SK-N-SH treated with all-trans-retinoic acid at 6 μM for 48 hours (cell line): Measurements from ENCODE around the gene PALLD.

ENCODE experiments used
- ATAC-seq: fragments of 200-7000 bp; cut with Tn5 transposase; 3 replicates; pipeline ENCODE4 v1.9.1; 2020; ENCODE audit warnings: mild to moderate bottlenecking, moderate library complexity
- ARNTL ChIP-seq: fragments of 450-650 bp; formaldehyde crosslinking; IDR thresholded peaks from 2 replicates; pipeline ENCODE4 v1.5.0; 2020; ENCODE audit warnings: low read depth, mild to moderate bottlenecking, moderate library complexity, borderline replicate concordance
- CSDC2 ChIP-seq: fragments of 250-450 bp; sonication (Bioruptor Pico); IDR thresholded peaks from 2 replicates; pipeline ENCODE4 v1.5.0; 2020; ENCODE audit warnings: mild to moderate bottlenecking, moderate library complexity
- ESRRG ChIP-seq: fragments of 250-450 bp; sonication (Bioruptor Pico); IDR thresholded peaks from 2 replicates; pipeline ENCODE4 v1.6.1; 2021; ENCODE audit warnings: mild to moderate bottlenecking
- GLIS3 ChIP-seq: fragments of 250-450 bp; sonication (Bioruptor Pico); IDR thresholded peaks from 2 replicates; pipeline ENCODE4 v1.5.0; 2020; ENCODE audit warnings: mild to moderate bottlenecking, moderate library complexity
- ISL1 ChIP-seq: fragments of 250-450 bp; sonication (Bioruptor Pico); IDR thresholded peaks from 2 replicates; pipeline ENCODE4 v2.1.2; 2022; ENCODE audit warnings: mild to moderate bottlenecking, moderate library complexity
- OSR1 ChIP-seq: fragments of 250-450 bp; sonication (Bioruptor Pico); IDR thresholded peaks from 2 replicates; pipeline ENCODE4 v1.8.0; 2022; ENCODE audit warnings: moderate library complexity, mild to moderate bottlenecking, inconsistent platforms
- RARB ChIP-seq: fragments of 250-450 bp; sonication (Bioruptor Pico); IDR thresholded peaks from 2 replicates; pipeline ENCODE4 v1.8.0; 2021; ENCODE audit warnings: mild to moderate bottlenecking, moderate library complexity
- SNAI2 ChIP-seq: fragments of 250-450 bp; sonication (Bioruptor Pico); IDR thresholded peaks from 2 replicates; pipeline ENCODE4 v1.5.0; 2020; ENCODE audit warnings: mild to moderate bottlenecking, moderate library complexity
- TCF4 ChIP-seq: fragments of 250-450 bp; sonication (Bioruptor Pico); IDR thresholded peaks from 2 replicates; pipeline ENCODE4 v1.8.0; 2021; ENCODE audit warnings: mild to moderate bottlenecking, moderate library complexity, borderline replicate concordance
- TOX ChIP-seq: fragments of 250-450 bp; sonication (Bioruptor Pico); IDR thresholded peaks from 2 replicates; pipeline ENCODE4 v1.8.0; 2021; ENCODE audit warnings: mild to moderate bottlenecking, moderate library complexity, borderline replicate concordance
- ZFP3 ChIP-seq: fragments of 250-450 bp; sonication (Bioruptor Pico); IDR thresholded peaks from 2 replicates; pipeline ENCODE4 v1.5.0; 2020; ENCODE audit warnings: mild to moderate bottlenecking, moderate library complexity
- ZFP30 ChIP-seq: fragments of 450-650 bp; formaldehyde crosslinking; IDR thresholded peaks from 2 replicates; pipeline ENCODE4 v1.5.0; 2022; ENCODE audit warnings: mild to moderate bottlenecking, moderate library complexity
- ZNF565 ChIP-seq: fragments of 450-650 bp; formaldehyde crosslinking; conservative IDR thresholded peaks from 2 replicates; pipeline ENCODE4 v1.5.0; 2020; ENCODE audit warnings: low read depth, mild to moderate bottlenecking, moderate library complexity
- ZNF70 ChIP-seq: fragments of 450-650 bp; formaldehyde crosslinking; IDR thresholded peaks from 2 replicates; pipeline ENCODE4 v1.5.0; 2020; ENCODE audit warnings: mild to moderate bottlenecking, moderate library complexity
- TF ChIP-seq, protein P1 (sequence below): fragments of 250-450 bp; sonication (Bioruptor Pico); IDR thresholded peaks from 2 replicates; pipeline ENCODE4 v1.5.1; 2020; ENCODE audit warnings: low read depth, mild to moderate bottlenecking, moderate library complexity
- TF ChIP-seq, protein P2 (sequence below): fragments of 250-450 bp; sonication (Bioruptor Pico); IDR thresholded peaks from 2 replicates; pipeline ENCODE4 v1.8.0; 2020; ENCODE audit warnings: mild to moderate bottlenecking, moderate library complexity, borderline replicate concordance
- TF ChIP-seq, protein P3 (sequence below): fragments of 250-450 bp; sonication (Bioruptor Pico); IDR thresholded peaks from 2 replicates; pipeline ENCODE4 v1.5.1; 2021; ENCODE audit warnings: mild to moderate bottlenecking, moderate library complexity
- TF ChIP-seq, protein P4 (sequence below): fragments of 250-450 bp; sonication (Bioruptor Pico); IDR thresholded peaks from 2 replicates; pipeline ENCODE4 v1.5.0; 2020; ENCODE audit warnings: mild to moderate bottlenecking, moderate library complexity
- TF ChIP-seq, protein P5 (sequence below): fragments of 250-450 bp; sonication (Bioruptor Pico); IDR thresholded peaks from 2 replicates; pipeline ENCODE4 v1.8.0; 2021; ENCODE audit warnings: low read depth, mild to moderate bottlenecking, moderate library complexity, borderline replicate concordance

Gene PALLD

DNA sequence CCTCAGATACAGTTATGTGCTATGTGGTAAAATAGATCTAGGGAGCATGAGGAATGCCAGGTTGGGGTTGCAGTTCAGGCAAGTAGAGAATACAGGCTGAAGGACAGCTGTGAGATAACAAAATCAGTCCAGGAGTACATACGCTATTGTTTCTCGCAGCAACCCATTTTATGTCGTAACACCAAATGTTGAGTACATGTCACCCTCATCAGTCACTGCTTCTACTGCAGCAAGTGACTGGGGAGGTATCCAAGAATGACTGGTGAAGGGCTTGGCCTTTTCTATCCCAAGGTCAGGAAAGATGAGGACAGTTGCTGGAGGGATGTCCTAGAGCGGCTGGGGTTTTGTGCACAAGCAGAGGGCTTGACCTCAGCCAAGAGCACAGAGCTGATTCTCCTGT is 341.1 kb downstream of the PALLD start:
- ATAC-seq, result no peak
- TF ChIP-seq RARB (CRISPR knock-in tag), result no peak

DNA sequence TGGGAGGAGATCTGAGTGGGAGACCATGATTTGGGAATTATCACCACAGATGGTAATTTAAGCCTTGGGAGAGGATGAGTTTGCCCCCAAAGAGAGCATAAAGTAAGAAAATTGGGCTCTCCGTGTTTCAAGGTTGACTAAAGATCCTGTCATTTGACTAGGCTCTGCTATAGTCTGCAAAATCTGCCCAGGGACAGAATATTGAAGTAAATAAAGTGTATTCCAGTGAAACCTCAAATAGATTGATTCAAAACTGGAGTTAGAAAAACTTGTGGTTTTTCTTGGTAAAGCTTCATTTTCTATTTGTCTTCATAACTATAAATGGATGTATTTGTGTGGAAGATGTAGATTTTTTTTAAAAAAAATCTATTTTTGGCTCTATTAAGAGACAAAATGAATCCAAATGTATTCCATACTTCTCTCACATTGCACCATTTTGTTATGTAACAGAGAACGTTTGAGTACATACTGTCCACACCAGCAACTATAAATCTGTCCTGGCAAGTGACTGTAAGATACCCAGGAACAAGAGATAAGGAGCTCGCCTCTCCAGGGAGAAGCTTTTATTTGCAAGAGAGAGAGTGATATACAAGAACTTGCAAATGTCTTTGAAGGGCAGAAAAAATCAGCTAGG is 343.0 kb downstream of the PALLD start:
- TF ChIP-seq SNAI2 (CRISPR knock-in tag), result no peak
- no peak for TF ChIP-seq RARB (CRISPR knock-in tag)
- TF ChIP-seq ESRRG (CRISPR knock-in tag), result no peak
- TF ChIP-seq ZNF565 (CRISPR knock-in tag), result no peak
- TF ChIP-seq OSR1 (CRISPR knock-in tag), result no peak
- TF ChIP-seq TCF4 (CRISPR knock-in tag), result no peak
- ATAC-seq, result peak; percentile 33

DNA sequence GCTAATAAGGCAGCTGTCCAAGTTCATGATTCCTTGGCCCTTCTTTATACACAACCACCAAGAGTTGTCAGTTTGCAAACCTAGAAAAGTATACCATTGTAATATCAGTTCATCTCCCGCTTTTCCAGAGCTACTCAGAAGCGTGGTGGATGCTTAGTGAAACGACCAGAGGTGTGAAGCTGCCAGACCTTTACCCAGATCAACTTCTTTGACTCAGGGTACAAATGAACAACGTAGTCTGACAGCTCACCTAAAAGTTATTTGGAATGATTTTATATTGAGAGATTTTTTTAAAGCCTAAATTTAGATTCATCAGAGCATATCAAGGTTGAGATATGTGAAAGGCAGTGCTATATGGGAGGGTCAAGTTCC is 343.5 kb downstream of the PALLD start:
- ATAC-seq, result no peak
- TF ChIP-seq TCF4 (CRISPR knock-in tag) (no peak), ISL1 (CRISPR knock-in tag) (no peak), OSR1 (CRISPR knock-in tag) (no peak), ZNF70 (CRISPR knock-in tag) (no peak)
- TF ChIP-seq, protein P1, sequence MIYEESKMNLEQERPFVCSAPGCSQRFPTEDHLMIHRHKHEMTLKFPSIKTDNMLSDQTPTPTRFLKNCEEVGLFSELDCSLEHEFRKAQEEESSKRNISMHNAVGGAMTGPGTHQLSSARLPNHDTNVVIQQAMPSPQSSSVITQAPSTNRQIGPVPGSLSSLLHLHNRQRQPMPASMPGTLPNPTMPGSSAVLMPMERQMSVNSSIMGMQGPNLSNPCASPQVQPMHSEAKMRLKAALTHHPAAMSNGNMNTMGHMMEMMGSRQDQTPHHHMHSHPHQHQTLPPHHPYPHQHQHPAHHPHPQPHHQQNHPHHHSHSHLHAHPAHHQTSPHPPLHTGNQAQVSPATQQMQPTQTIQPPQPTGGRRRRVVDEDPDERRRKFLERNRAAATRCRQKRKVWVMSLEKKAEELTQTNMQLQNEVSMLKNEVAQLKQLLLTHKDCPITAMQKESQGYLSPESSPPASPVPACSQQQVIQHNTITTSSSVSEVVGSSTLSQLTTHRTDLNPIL (CRISPR knock-in tag), result no peak

DNA sequence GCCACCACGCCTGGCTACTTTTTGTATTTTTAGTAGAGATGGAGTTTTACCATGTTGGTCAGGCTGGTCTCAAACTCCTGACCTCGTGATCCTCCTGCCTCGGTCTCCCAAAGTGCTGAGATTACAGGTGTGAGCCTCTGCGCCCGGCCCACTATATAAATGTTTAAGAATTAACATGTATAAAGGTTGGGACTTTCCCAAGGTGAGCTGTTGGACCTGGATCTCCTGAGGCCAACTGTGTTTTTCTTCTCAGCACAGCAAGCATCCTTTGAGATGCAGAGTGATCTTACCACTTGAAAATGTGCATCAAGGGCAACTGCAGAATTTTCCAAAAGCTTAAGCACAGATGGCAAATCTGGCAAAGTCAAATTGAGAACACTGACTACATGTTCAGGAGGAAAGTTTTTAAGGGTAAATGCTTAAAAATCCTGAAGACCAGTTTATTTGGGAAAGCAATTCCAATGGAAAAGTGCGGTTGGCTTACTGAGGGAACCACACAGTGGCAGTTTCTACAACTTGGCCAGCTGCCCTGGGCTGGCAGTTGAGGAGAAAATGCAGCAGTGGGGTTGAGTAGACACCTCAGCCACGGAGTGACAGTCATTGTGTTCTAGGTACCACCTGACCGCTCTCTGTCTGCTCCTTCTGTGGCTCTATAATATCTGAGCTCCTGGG is 344.3 kb downstream of the PALLD start:
- TF ChIP-seq TOX (CRISPR knock-in tag), result no peak
- no peak for TF ChIP-seq ESRRG (CRISPR knock-in tag)
- TF ChIP-seq SNAI2 (CRISPR knock-in tag), result no peak
- no peak for TF ChIP-seq GLIS3 (CRISPR knock-in tag)
- TF ChIP-seq, protein P1 (CRISPR knock-in tag), result no peak
- no peak for TF ChIP-seq ZNF565 (CRISPR knock-in tag)
- TF ChIP-seq, protein P2, sequence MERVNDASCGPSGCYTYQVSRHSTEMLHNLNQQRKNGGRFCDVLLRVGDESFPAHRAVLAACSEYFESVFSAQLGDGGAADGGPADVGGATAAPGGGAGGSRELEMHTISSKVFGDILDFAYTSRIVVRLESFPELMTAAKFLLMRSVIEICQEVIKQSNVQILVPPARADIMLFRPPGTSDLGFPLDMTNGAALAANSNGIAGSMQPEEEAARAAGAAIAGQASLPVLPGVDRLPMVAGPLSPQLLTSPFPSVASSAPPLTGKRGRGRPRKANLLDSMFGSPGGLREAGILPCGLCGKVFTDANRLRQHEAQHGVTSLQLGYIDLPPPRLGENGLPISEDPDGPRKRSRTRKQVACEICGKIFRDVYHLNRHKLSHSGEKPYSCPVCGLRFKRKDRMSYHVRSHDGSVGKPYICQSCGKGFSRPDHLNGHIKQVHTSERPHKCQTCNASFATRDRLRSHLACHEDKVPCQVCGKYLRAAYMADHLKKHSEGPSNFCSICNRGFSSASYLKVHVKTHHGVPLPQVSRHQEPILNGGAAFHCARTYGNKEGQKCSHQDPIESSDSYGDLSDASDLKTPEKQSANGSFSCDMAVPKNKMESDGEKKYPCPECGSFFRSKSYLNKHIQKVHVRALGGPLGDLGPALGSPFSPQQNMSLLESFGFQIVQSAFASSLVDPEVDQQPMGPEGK (CRISPR knock-in tag), result no peak
- ATAC-seq, result no peak

DNA sequence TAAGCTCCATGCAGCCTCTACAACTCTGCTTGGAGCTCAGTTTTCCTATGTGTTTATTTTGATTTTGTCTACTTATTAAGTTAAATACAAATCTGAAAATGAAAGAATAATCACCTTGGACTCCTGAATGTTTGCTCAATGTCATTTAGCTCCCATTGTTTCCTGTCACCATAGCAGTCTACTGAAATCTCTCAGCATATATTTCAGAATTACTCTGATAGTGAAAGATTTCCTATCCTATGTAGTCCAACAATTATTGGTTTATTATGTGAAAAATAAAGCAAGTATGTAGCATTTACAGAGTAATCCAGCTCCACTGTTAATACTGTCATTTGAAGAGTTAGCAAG is 344.8 kb downstream of the PALLD start:
- TF ChIP-seq CSDC2 (no peak), ZNF565 (CRISPR knock-in tag) (no peak), ZNF70 (CRISPR knock-in tag) (no peak), GLIS3 (CRISPR knock-in tag) (no peak)
- ATAC-seq, result no peak

DNA sequence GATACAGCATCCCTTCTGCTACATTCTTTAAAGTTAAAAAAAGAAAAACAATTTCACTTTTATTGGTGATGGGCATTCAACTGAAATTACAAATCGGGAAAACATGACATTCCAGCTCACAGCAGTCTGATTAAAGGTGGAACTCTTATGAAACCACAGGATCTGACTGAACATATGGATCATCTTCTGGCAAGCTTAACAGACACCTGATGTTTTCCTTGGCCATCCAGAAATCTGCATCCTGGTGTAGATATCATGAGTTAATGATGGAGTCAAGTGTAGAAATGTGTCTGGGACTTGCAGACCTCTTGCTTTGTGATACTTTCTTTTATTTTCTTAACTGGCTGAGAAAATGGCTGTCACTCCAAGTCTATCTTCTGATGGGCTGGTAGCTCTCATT is 345.3 kb downstream of the PALLD start:
- ATAC-seq, result no peak
- TF ChIP-seq ZFP3 (CRISPR knock-in tag) (no peak), ZNF70 (CRISPR knock-in tag) (no peak), ZFP30 (CRISPR knock-in tag) (no peak), SNAI2 (CRISPR knock-in tag) (no peak), ARNTL (CRISPR knock-in tag) (no peak), ESRRG (CRISPR knock-in tag) (no peak)
- TF ChIP-seq, protein P3, sequence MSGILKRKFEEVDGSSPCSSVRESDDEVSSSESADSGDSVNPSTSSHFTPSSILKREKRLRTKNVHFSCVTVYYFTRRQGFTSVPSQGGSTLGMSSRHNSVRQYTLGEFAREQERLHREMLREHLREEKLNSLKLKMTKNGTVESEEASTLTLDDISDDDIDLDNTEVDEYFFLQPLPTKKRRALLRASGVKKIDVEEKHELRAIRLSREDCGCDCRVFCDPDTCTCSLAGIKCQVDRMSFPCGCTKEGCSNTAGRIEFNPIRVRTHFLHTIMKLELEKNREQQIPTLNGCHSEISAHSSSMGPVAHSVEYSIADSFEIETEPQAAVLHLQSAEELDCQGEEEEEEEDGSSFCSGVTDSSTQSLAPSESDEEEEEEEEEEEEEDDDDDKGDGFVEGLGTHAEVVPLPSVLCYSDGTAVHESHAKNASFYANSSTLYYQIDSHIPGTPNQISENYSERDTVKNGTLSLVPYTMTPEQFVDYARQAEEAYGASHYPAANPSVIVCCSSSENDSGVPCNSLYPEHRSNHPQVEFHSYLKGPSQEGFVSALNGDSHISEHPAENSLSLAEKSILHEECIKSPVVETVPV (CRISPR knock-in tag), result no peak
- TF ChIP-seq, protein P4, sequence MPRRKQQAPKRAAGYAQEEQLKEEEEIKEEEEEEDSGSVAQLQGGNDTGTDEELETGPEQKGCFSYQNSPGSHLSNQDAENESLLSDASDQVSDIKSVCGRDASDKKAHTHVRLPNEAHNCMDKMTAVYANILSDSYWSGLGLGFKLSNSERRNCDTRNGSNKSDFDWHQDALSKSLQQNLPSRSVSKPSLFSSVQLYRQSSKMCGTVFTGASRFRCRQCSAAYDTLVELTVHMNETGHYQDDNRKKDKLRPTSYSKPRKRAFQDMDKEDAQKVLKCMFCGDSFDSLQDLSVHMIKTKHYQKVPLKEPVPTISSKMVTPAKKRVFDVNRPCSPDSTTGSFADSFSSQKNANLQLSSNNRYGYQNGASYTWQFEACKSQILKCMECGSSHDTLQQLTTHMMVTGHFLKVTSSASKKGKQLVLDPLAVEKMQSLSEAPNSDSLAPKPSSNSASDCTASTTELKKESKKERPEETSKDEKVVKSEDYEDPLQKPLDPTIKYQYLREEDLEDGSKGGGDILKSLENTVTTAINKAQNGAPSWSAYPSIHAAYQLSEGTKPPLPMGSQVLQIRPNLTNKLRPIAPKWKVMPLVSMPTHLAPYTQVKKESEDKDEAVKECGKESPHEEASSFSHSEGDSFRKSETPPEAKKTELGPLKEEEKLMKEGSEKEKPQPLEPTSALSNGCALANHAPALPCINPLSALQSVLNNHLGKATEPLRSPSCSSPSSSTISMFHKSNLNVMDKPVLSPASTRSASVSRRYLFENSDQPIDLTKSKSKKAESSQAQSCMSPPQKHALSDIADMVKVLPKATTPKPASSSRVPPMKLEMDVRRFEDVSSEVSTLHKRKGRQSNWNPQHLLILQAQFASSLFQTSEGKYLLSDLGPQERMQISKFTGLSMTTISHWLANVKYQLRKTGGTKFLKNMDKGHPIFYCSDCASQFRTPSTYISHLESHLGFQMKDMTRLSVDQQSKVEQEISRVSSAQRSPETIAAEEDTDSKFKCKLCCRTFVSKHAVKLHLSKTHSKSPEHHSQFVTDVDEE (CRISPR knock-in tag), result no peak
- TF ChIP-seq, protein P5, sequence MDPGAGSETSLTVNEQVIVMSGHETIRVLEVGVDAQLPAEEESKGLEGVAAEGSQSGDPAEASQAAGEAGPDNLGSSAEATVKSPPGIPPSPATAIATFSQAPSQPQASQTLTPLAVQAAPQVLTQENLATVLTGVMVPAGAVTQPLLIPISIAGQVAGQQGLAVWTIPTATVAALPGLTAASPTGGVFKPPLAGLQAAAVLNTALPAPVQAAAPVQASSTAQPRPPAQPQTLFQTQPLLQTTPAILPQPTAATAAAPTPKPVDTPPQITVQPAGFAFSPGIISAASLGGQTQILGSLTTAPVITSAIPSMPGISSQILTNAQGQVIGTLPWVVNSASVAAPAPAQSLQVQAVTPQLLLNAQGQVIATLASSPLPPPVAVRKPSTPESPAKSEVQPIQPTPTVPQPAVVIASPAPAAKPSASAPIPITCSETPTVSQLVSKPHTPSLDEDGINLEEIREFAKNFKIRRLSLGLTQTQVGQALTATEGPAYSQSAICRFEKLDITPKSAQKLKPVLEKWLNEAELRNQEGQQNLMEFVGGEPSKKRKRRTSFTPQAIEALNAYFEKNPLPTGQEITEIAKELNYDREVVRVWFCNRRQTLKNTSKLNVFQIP, result no peak
- TF ChIP-seq, protein P1 (CRISPR knock-in tag), result no peak
